SK-N-SH treated with all-trans-retinoic acid at 6 μM for 48 hours (cell line): ENCODE results near the gene GGT7.
"Not testable (repeated sequence)": the region's sequence is repeated elsewhere in the genome, so short reads cannot be mapped to it uniquely, and the experiment has no call there.

Source experiments
- ATAC-seq: fragments of 200-7000 bp; cut with Tn5 transposase; 3 replicates; pipeline ENCODE4 v1.9.1; 2020; ENCODE audit warnings: mild to moderate bottlenecking, moderate library complexity
- BACH2 ChIP-seq: fragments of 250-450 bp; sonication (Bioruptor Pico); IDR thresholded peaks from 2 replicates; pipeline ENCODE4 v1.9.0; 2021; ENCODE audit warnings: mild to moderate bottlenecking, borderline replicate concordance
- CSDC2 ChIP-seq: fragments of 250-450 bp; sonication (Bioruptor Pico); IDR thresholded peaks from 2 replicates; pipeline ENCODE4 v1.5.0; 2020; ENCODE audit warnings: mild to moderate bottlenecking, moderate library complexity
- CSRNP3 ChIP-seq: fragments of 250-450 bp; sonication (Bioruptor Pico); IDR thresholded peaks from 2 replicates; pipeline ENCODE4 v1.5.1; 2021; ENCODE audit warnings: mild to moderate bottlenecking, moderate library complexity
- GLIS3 ChIP-seq: fragments of 250-450 bp; sonication (Bioruptor Pico); IDR thresholded peaks from 2 replicates; pipeline ENCODE4 v1.5.0; 2020; ENCODE audit warnings: mild to moderate bottlenecking, moderate library complexity
- OSR1 ChIP-seq: fragments of 250-450 bp; sonication (Bioruptor Pico); IDR thresholded peaks from 2 replicates; pipeline ENCODE4 v1.8.0; 2022; ENCODE audit warnings: moderate library complexity, mild to moderate bottlenecking, inconsistent platforms
- PATZ1 ChIP-seq: fragments of 250-450 bp; sonication (Bioruptor Pico); IDR thresholded peaks from 2 replicates; pipeline ENCODE4 v1.8.0; 2020; ENCODE audit warnings: mild to moderate bottlenecking, moderate library complexity, borderline replicate concordance
- POU6F1 ChIP-seq: fragments of 250-450 bp; sonication (Bioruptor Pico); IDR thresholded peaks from 2 replicates; pipeline ENCODE4 v1.8.0; 2021; ENCODE audit warnings: low read depth, mild to moderate bottlenecking, moderate library complexity, borderline replicate concordance
- PPARA ChIP-seq: fragments of 250-450 bp; sonication (Bioruptor Pico); IDR thresholded peaks from 2 replicates; pipeline ENCODE4 v1.5.0; 2020; ENCODE audit warnings: mild to moderate bottlenecking, borderline replicate concordance
- RARB ChIP-seq: fragments of 250-450 bp; sonication (Bioruptor Pico); IDR thresholded peaks from 2 replicates; pipeline ENCODE4 v1.8.0; 2021; ENCODE audit warnings: mild to moderate bottlenecking, moderate library complexity
- SNAI2 ChIP-seq: fragments of 250-450 bp; sonication (Bioruptor Pico); IDR thresholded peaks from 2 replicates; pipeline ENCODE4 v1.5.0; 2020; ENCODE audit warnings: mild to moderate bottlenecking, moderate library complexity
- TCF4 ChIP-seq: fragments of 250-450 bp; sonication (Bioruptor Pico); IDR thresholded peaks from 2 replicates; pipeline ENCODE4 v1.8.0; 2021; ENCODE audit warnings: mild to moderate bottlenecking, moderate library complexity, borderline replicate concordance
- TOX ChIP-seq: fragments of 250-450 bp; sonication (Bioruptor Pico); IDR thresholded peaks from 2 replicates; pipeline ENCODE4 v1.8.0; 2021; ENCODE audit warnings: mild to moderate bottlenecking, moderate library complexity, borderline replicate concordance
- TSHZ2 ChIP-seq: fragments of 250-450 bp; sonication (Bioruptor Pico); IDR thresholded peaks from 2 replicates; pipeline ENCODE4 v1.5.0; 2020; ENCODE audit warnings: mild to moderate bottlenecking, moderate library complexity
- ZC3H10 ChIP-seq: fragments of 250-450 bp; sonication (Bioruptor Pico); IDR thresholded peaks from 2 replicates; pipeline ENCODE4 v1.5.1; 2021; ENCODE audit warnings: mild to moderate bottlenecking, moderate library complexity
- ZFP3 ChIP-seq: fragments of 250-450 bp; sonication (Bioruptor Pico); IDR thresholded peaks from 2 replicates; pipeline ENCODE4 v1.5.0; 2020; ENCODE audit warnings: mild to moderate bottlenecking, moderate library complexity
- ZFP30 ChIP-seq: fragments of 450-650 bp; formaldehyde crosslinking; IDR thresholded peaks from 2 replicates; pipeline ENCODE4 v1.5.0; 2022; ENCODE audit warnings: mild to moderate bottlenecking, moderate library complexity
- ZNF565 ChIP-seq: fragments of 450-650 bp; formaldehyde crosslinking; conservative IDR thresholded peaks from 2 replicates; pipeline ENCODE4 v1.5.0; 2020; ENCODE audit warnings: low read depth, mild to moderate bottlenecking, moderate library complexity
- ZNF70 ChIP-seq: fragments of 450-650 bp; formaldehyde crosslinking; IDR thresholded peaks from 2 replicates; pipeline ENCODE4 v1.5.0; 2020; ENCODE audit warnings: mild to moderate bottlenecking, moderate library complexity
- ZNF8 ChIP-seq: fragments of 450-650 bp; formaldehyde crosslinking; IDR thresholded peaks from 2 replicates; pipeline ENCODE4 v1.5.0; 2020; ENCODE audit warnings: mild to moderate bottlenecking, moderate library complexity

GGT7 gene

GRCh38 chr20:34817072-34817471, 55.6 kb downstream of the GGT7 start (continued):
- TF ChIP-seq POU6F1, result no peak
- TF ChIP-seq OSR1, result no peak
- TF ChIP-seq, all 23 proteins: peak for 0

GRCh38 chr20:34815636-34816035, 57.0 kb downstream of the GGT7 start:
- no peak for ATAC-seq
- no peak for TF ChIP-seq GLIS3
- no peak for TF ChIP-seq ZFP3 (CRISPR knock-in tag)
- TF ChIP-seq BACH2 (CRISPR knock-in tag), result no peak
- TF ChIP-seq SNAI2 (CRISPR knock-in tag), result no peak
- TF ChIP-seq OSR1, result no peak
- TF ChIP-seq ZNF8 (CRISPR knock-in tag), result no peak
- TF ChIP-seq ZNF565 (CRISPR knock-in tag), result no peak
- TF ChIP-seq CSRNP3 (CRISPR knock-in tag), result no peak
- no peak for TF ChIP-seq ZNF70 (CRISPR knock-in tag)
- TF ChIP-seq ZC3H10 (CRISPR knock-in tag), result no peak
- TF ChIP-seq TCF4 (CRISPR knock-in tag), result no peak
- no peak for TF ChIP-seq RARB (CRISPR knock-in tag)

- ATAC-seq, result no peak
- TF ChIP-seq ZFP30, result no peak
- TF ChIP-seq, all 23 proteins: peak for 0
These were observed 64.1 kb downstream of the GGT7 start for GRCh38 chr20:34808583-34808982.

GRCh38 chr20:34807944-34808465, 64.7 kb downstream of the GGT7 start:
- not testable (repeated sequence) for ATAC-seq

- no peak for ATAC-seq
- TF ChIP-seq TOX (CRISPR knock-in tag), result no peak
- no peak for TF ChIP-seq BACH2 (CRISPR knock-in tag)
- TF ChIP-seq PATZ1 (CRISPR knock-in tag), result no peak
- TF ChIP-seq TSHZ2, result no peak
- TF ChIP-seq ZNF70 (CRISPR knock-in tag), result no peak
- no peak for TF ChIP-seq PPARA (CRISPR knock-in tag)
- no peak for TF ChIP-seq CSDC2 (CRISPR knock-in tag)
- TF ChIP-seq CSRNP3 (CRISPR knock-in tag), result no peak
- TF ChIP-seq ZNF8 (CRISPR knock-in tag), result no peak
- no peak for TF ChIP-seq ZNF565 (CRISPR knock-in tag)
- TF ChIP-seq OSR1, result no peak
These were observed 66.4 kb downstream of the GGT7 start for GRCh38 chr20:34806255-34806654.
